Glutamatergic neuron (in vitro differentiated cells): Measurements from ENCODE around the gene CYB5R4. TPM values are rescaled to one million over a fixed set of nuclear protein-coding genes. Genes with fewer than 3 reads are reported as not detected.
"Not testable (repeated sequence)": the region's sequence is repeated elsewhere in the genome, so short reads cannot be mapped to it uniquely, and the experiment has no call there.

ENCODE experiments used
- DNase-seq: peaks from one replicate; pipeline ENCODE4 v3.0.0; 2022
- H3K27ac Mint-ChIP-seq: one replicate; pipeline ENCODE4 v1.8.0; 2020; ENCODE audit warnings: mild to moderate bottlenecking, mixed read lengths, inconsistent platforms; ENCODE audit not compliant: unreplicated experiment
- H3K27me3 Mint-ChIP-seq: one replicate; pipeline ENCODE4 v1.8.0; 2020; ENCODE audit warnings: mild to moderate bottlenecking, moderate library complexity, mixed read lengths, inconsistent platforms; ENCODE audit not compliant: unreplicated experiment
- H3K36me3 Mint-ChIP-seq: one replicate; pipeline ENCODE4 v1.8.0; 2020; ENCODE audit warnings: mild to moderate bottlenecking, mixed read lengths, inconsistent platforms; ENCODE audit not compliant: unreplicated experiment
- H3K4me1 Mint-ChIP-seq: one replicate; pipeline ENCODE4 v1.8.0; 2020; ENCODE audit warnings: mild to moderate bottlenecking, low read depth, mixed read lengths, inconsistent platforms; ENCODE audit not compliant: unreplicated experiment
- H3K4me3 Mint-ChIP-seq: one replicate; pipeline ENCODE4 v1.8.0; 2020; ENCODE audit warnings: mild to moderate bottlenecking, mixed read lengths, inconsistent platforms; ENCODE audit not compliant: unreplicated experiment
- H3K9me3 Mint-ChIP-seq: one replicate; pipeline ENCODE4 v1.8.0; 2020; ENCODE audit warnings: mild to moderate bottlenecking, moderate library complexity, mixed read lengths, inconsistent platforms; ENCODE audit not compliant: unreplicated experiment
- CTCF ChIP-seq: fragments of 200-600 bp; sonication (generic); IDR thresholded peaks from one replicate; pipeline ENCODE4 v1.5.0; 2021; ENCODE audit not compliant: partially characterized antibody, unreplicated experiment
- total RNA-seq: library from RNA; stranded (reverse); fragmentation: NEBNext Ultra II Directional; extraction: Animal tissue kit (Norgen Biotek cat#: 25700); gene quantifications from one replicate; pipeline ENCODE4 v1.2.1, GENCODE V29; 2021; ENCODE audit not compliant: unreplicated experiment

The CYB5R4 gene
- total RNA-seq, 1 donor from 2014 or later: 23.1 TPM

GRCh38 chr6:83904395-83904794 lies 44.9 kb downstream of the CYB5R4 start:
- Mint-ChIP-seq H3K27ac (no peak overlapping the region), H3K36me3 (peaks cover 21% of the 10 kb centered on the region), H3K27me3 (peaks cover 2% of the 10 kb centered on the region), H3K4me3 (no peak overlapping the region), H3K4me1 (no peaks in the 10 kb centered on the region), H3K9me3 (peaks cover 14% of the 10 kb centered on the region)
- TF ChIP-seq CTCF: no peak
- DNase-seq: no peak

- no peak overlapping the region for H3K27ac Mint-ChIP-seq
- H3K36me3 Mint-ChIP-seq: peaks cover 21% of the 10 kb centered on the region
- no peak for TF ChIP-seq CTCF
- H3K27me3 Mint-ChIP-seq: peaks cover 2% of the 10 kb centered on the region
- H3K4me1 Mint-ChIP-seq: no peaks in the 10 kb centered on the region
- no peak overlapping the region for H3K4me3 Mint-ChIP-seq
- H3K9me3 Mint-ChIP-seq: peaks cover 12% of the 10 kb centered on the region
- no peak for DNase-seq
These were observed 46.2 kb downstream of the CYB5R4 start for GRCh38 chr6:83905648-83906047.

- not testable (repeated sequence) for H3K27me3 Mint-ChIP-seq, H3K4me3 Mint-ChIP-seq, H3K27ac Mint-ChIP-seq, DNase-seq, H3K4me1 Mint-ChIP-seq
- H3K9me3 Mint-ChIP-seq: peaks cover 11% of the 10 kb centered on the region
- peaks cover 14% of the 10 kb centered on the region for H3K36me3 Mint-ChIP-seq
These were observed 48.3 kb downstream of the CYB5R4 start for GRCh38 chr6:83907623-83908390.

GRCh38 chr6:83908813-83909212 lies 49.3 kb downstream of the CYB5R4 start:
- Mint-ChIP-seq H3K27me3 (no peaks in the 10 kb centered on the region), H3K4me3 (no peak overlapping the region), H3K4me1 (no peaks in the 10 kb centered on the region), H3K9me3 (peaks cover 6% of the 10 kb centered on the region), H3K36me3 (peaks cover 10% of the 10 kb centered on the region), H3K27ac (no peak overlapping the region)
- no peak for DNase-seq
- TF ChIP-seq CTCF: no peak

- DNase-seq: no peak
These were observed 51.8 kb downstream of the CYB5R4 start for GRCh38 chr6:83911278-83911677.

More at GRCh38 chr6:83911278-83911677, 51.8 kb downstream of the CYB5R4 start:
- Mint-ChIP-seq H3K9me3 (no peaks in the 10 kb centered on the region), H3K36me3 (peaks cover 5% of the 10 kb centered on the region), H3K27ac (no peak overlapping the region), H3K27me3 (no peaks in the 10 kb centered on the region), H3K4me3 (no peak overlapping the region), H3K4me1 (no peaks in the 10 kb centered on the region)
- no peak for TF ChIP-seq CTCF
